SK-N-SH (cell line): ENCODE results near the gene RRM2. TPM values are rescaled to one million over a fixed set of nuclear protein-coding genes. Genes with fewer than 3 reads are reported as not detected.
A peak's percentile ranks its signal among the peaks of the same experiment; 100 is the strongest.

Source experiments
- CTCF ChIA-PET: fragments of 300-600, 350-600 bp; formaldehyde crosslinking; extraction: SDS; loops from one replicate; lab custom pipeline; 2021; lab: Yijun Ruan, JAX
- POLR2A ChIA-PET: fragments of 350-600 bp; sonication (Branson Sonifier 250); formaldehyde crosslinking; extraction: SDS; loops from one replicate; lab custom pipeline; 2020; ENCODE audit warnings: antibody characterized with exemption, inconsistent platforms; lab: Yijun Ruan, JAX
- DNase-seq: peaks from one replicate; pipeline ENCODE4 v3.0.0; 2012
- H2AFZ ChIP-seq: fragments of 200-600 bp; sonication (generic); 2 replicates; pipeline ENCODE4 v1.8.1; 2016; ENCODE audit warnings: antibody characterized with exemption, mild to moderate bottlenecking, low read depth
- H3F3A ChIP-seq: fragments of 200-600 bp; sonication (generic); replicated peaks from 2 replicates; pipeline ENCODE3; 2016; ENCODE audit warnings: antibody characterized with exemption, mild to moderate bottlenecking; ENCODE audit not compliant: insufficient read depth
- H3K27ac ChIP-seq, 2 experiments: fragments of 200-500 bp in 1 of 2; fragments of 200-600 bp in 1 of 2; sonication (Bioruptor generic) in 1 of 2; sonication (generic), shearing (Covaris generic) in 1 of 2; 2 replicates each; pipeline versions ENCODE4 v1.5.1 to v1.6.1; 2014 to 2016; ENCODE audit warnings: low read depth in 2 of 2, inconsistent platforms in 1 of 2, low read length in 1 of 2, mild to moderate bottlenecking in 1 of 2, mixed read lengths in 1 of 2
- H3K27me3 ChIP-seq: fragments of 200-600 bp; sonication (generic), shearing (Covaris generic); 2 replicates; pipeline ENCODE4 v1.6.1; 2016; ENCODE audit warnings: mixed run types; ENCODE audit not compliant: insufficient read depth
- H3K36me3 ChIP-seq, 2 experiments: fragments of 200-500 bp in 1 of 2; fragments of 200-600 bp in 1 of 2; sonication (Bioruptor generic) in 1 of 2; sonication (generic) in 1 of 2; replicated peaks in 1 of 2; 2 replicates each; pipeline versions ENCODE3 to v1.5.1; 2014 to 2016; ENCODE audit warnings: low read length in 1 of 2, mild to moderate bottlenecking in 1 of 2; ENCODE audit not compliant: insufficient read depth in 2 of 2, control insufficient read depth in 1 of 2
- H3K4me1 ChIP-seq, 2 experiments: fragments of 200-500 bp in 1 of 2; fragments of 200-600 bp in 1 of 2; sonication (Bioruptor generic) in 1 of 2; sonication (generic), shearing (Covaris generic) in 1 of 2; 2 replicates each; pipeline versions ENCODE4 v1.5.1 to v1.6.1; 2014 to 2016; ENCODE audit warnings: low read depth in 1 of 2, low read length in 1 of 2, mixed run types in 1 of 2; ENCODE audit not compliant: insufficient read depth in 2 of 2, control insufficient read depth in 1 of 2
- H3K4me2 ChIP-seq: fragments of 200-600 bp; sonication (generic), shearing (Covaris generic); 2 replicates; pipeline ENCODE4 v1.6.1; 2017; ENCODE audit warnings: mixed run types
- H3K4me3 ChIP-seq, 2 experiments: fragments of 200-500 bp in 1 of 2; fragments of 200-600 bp in 1 of 2; sonication (Bioruptor generic) in 1 of 2; sonication (generic), shearing (Covaris generic) in 1 of 2; 2 replicates each; pipeline versions ENCODE4 v1.5.1 to v1.8.1; 2014 to 2016; ENCODE audit warnings: low read depth in 2 of 2, inconsistent platforms in 1 of 2, low read length in 1 of 2, mild to moderate bottlenecking in 1 of 2, mixed read lengths in 1 of 2, moderate library complexity in 1 of 2
- H3K79me2 ChIP-seq: fragments of 200-600 bp; sonication (generic); 2 replicates; pipeline ENCODE4 v1.8.1; 2017; ENCODE audit warnings: mild to moderate bottlenecking; ENCODE audit not compliant: insufficient read depth
- H3K9ac ChIP-seq: fragments of 200-600 bp; sonication (generic); 2 replicates; pipeline ENCODE4 v1.6.1; 2017; ENCODE audit warnings: mixed run types
- H3K9me2 ChIP-seq: fragments of 200-600 bp; sonication (generic); 2 replicates; pipeline ENCODE4 v1.6.1; 2017; ENCODE audit warnings: mixed run types
- H3K9me3 ChIP-seq: fragments of 200-600 bp; sonication (generic); 2 replicates; pipeline ENCODE4 v1.6.1; 2017; ENCODE audit warnings: mixed run types, mild to moderate bottlenecking, moderate library complexity
- H4K20me1 ChIP-seq: fragments of 200-600 bp; sonication (generic); 2 replicates; pipeline ENCODE4 v1.6.1; 2017; ENCODE audit warnings: mild to moderate bottlenecking, mixed run types; ENCODE audit not compliant: insufficient read depth
- CHD2 ChIP-seq: fragments of 150-350 bp; IDR thresholded peaks from 2 replicates; pipeline ENCODE4 v1.6.1; 2018; ENCODE audit warnings: low read length; ENCODE audit not compliant: partially characterized antibody
- EP300 ChIP-seq, 2 experiments: IDR thresholded peaks; 2 replicates each; pipeline versions ENCODE4 v1.4.0 to v1.6.1; 2012; ENCODE audit warnings: borderline replicate concordance in 1 of 2, low read depth in 1 of 2, low read length in 1 of 2
- FOSL2 ChIP-seq: IDR thresholded peaks from 2 replicates; pipeline ENCODE4 v1.4.0; 2012; ENCODE audit warnings: low read depth, mild to moderate bottlenecking, moderate library complexity, borderline replicate concordance
- GATA2 ChIP-seq: sonication (generic); formaldehyde crosslinking; IDR thresholded peaks from 2 replicates; pipeline ENCODE4 v1.5.0; 2020; ENCODE audit warnings: mild to moderate bottlenecking, missing genetic modification reagents
- JUND ChIP-seq: IDR thresholded peaks from 2 replicates; pipeline ENCODE4 v1.4.0; 2012
- MEF2A ChIP-seq: IDR thresholded peaks from 2 replicates; pipeline ENCODE4 v1.4.0; 2012; ENCODE audit warnings: low read depth, borderline replicate concordance
- NFIC ChIP-seq: IDR thresholded peaks from 2 replicates; pipeline ENCODE4 v1.4.0; 2012; ENCODE audit warnings: borderline replicate concordance
- POLR2AphosphoS5 ChIP-seq: IDR thresholded peaks from 2 replicates; pipeline ENCODE4 v1.6.1; 2012; ENCODE audit warnings: low read depth, low read length
- RAD21 ChIP-seq: IDR thresholded peaks from 2 replicates; pipeline ENCODE4 v1.6.1; 2012; ENCODE audit warnings: mild to moderate bottlenecking, low read length
- SIN3A ChIP-seq: IDR thresholded peaks from 2 replicates; pipeline ENCODE4 v1.6.1; 2012; ENCODE audit warnings: low read depth, mild to moderate bottlenecking, low read length, moderate library complexity, borderline replicate concordance
- SMC3 ChIP-seq: IDR thresholded peaks from 2 replicates; pipeline ENCODE4 v1.6.1; 2012; ENCODE audit warnings: low read depth, low read length, improper control_type of control experiment
- TCF12 ChIP-seq: IDR thresholded peaks from 2 replicates; pipeline ENCODE4 v1.4.0; 2012
- TEAD4 ChIP-seq: IDR thresholded peaks from 2 replicates; pipeline ENCODE4 v1.4.0; 2012; ENCODE audit warnings: mild to moderate bottlenecking, borderline replicate concordance; ENCODE audit not compliant: insufficient read depth
- YY1 ChIP-seq: IDR thresholded peaks from 2 replicates; pipeline ENCODE4 v1.4.0; 2012; ENCODE audit warnings: low read depth, mild to moderate bottlenecking
- WGBS: methylation state at CpG from one replicate; pipeline ENCODE4 v1.1.6; 2017; ENCODE audit warnings: low lambda C conversion rate; 5-methylcytosine and 5-hydroxymethylcytosine counted together
- polyA plus RNA-seq, 3 experiments: library from polyadenylated mRNA; depleted of rRNA; stranded (reverse); fragments of >200 nt; gene quantifications; 2 replicates each; pipeline ENCODE4 v1.2.3, GENCODE V29; 2012
- TF ChIP-seq, protein P1 (sequence below): IDR thresholded peaks from 2 replicates; pipeline ENCODE4 v1.4.0; 2012; ENCODE audit warnings: low read depth
- TF ChIP-seq, protein P2 (sequence below): fragments of 150-350 bp; IDR thresholded peaks from 2 replicates; pipeline ENCODE4 v1.6.1; 2017; ENCODE audit warnings: antibody characterized with exemption, low read length, low read depth, borderline replicate concordance

RRM2 gene
- polyA plus RNA-seq, 1 of the 3 experiments (the other 2 are of a cell fraction): 38.9 TPM

DNA sequence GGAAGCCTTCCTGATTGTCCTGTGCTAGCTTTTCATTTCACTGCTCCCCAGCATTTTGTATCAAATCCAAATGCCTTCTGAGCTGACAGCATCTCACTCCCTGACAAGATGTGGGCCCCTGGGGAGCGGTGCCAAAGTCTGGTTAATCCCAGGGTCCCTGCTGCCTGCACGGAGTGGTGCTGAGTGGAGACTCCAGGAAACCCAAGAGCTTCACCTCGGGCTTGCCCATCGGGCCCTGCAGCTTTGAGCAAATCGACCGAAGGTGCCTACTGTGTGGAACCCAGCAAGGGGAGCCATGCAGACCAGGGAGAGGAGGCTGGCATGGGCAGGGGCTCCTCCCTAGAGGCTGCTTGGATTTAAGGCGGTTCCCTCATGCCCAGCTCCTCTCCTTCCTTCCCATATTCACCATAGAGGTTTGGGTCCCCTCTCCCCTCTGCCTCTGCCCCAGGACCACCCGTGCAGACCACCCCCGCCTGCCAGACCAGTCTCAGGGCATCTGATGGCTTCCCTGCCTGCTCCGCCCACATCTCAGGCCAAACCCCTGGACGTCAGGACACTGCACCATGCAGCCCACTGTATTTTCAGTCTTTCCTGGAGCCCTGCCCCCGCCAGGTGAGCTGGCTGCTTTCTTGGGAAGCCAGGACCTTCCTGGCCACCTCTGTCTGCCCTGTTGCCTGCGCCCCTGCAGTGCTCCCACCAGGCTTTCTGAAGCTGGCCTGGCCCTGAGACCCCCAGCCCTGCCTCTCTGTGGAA, 37.8 kb downstream of the RRM2 start:
- Histone ChIP-seq H3K27ac (no peak overlapping the region), H3K4me2 (no peak overlapping the region), H2AFZ (no peak overlapping the region), H3K4me1 (peaks cover 0 to 25% of the 10 kb centered on the region in 2 experiments; a peak in 1 of 4 replicates), H3K9ac (no peak overlapping the region)
- DNase-seq: peak; percentile 38
- TF ChIP-seq SIN3A (no peak), POLR2AphosphoS5 (no peak), FOSL2 (no peak), SMC3 (no peak), GATA2 (CRISPR knock-in tag) (no peak), MEF2A (no peak), YY1 (no peak), TEAD4 (no peak), EP300 (IDR thresholded peaks at IDR 0.05; ENCODE audit: borderline replicate concordance in 1 of 2, low read depth in 1 of 2, low read length in 1 of 2) (no peak), CHD2 (no peak), RAD21 (no peak)
- TF ChIP-seq, all 33 proteins: peak for 0
- Histone ChIP-seq H3K79me2 (no peaks in the 10 kb centered on the region), H3K4me3 (no peak overlapping the region), H3F3A (no peaks in the 10 kb centered on the region), H3K9me3 (no peaks in the 10 kb centered on the region), H3K36me3 (peaks cover 0 to 8% of the 10 kb centered on the region in 2 experiments), H4K20me1 (no peaks in the 10 kb centered on the region), H3K9me2 (no peaks in the 10 kb centered on the region), H3K27me3 (no peaks in the 10 kb centered on the region)
- 96% methylated on average over 10 of the region's 13 CpGs for WGBS
- ChIA-PET CTCF (interaction anchor here (0.7 to 10.4 kb wide), 9 partner anchors 9 to 275 kb away, joined by 3 to 100 read pairs (median 6); no protein-coding TSS in a partner anchor), POLR2A (interaction anchor here (0.6 to 1.2 kb wide), 2 partner anchors 275 to 288 kb away, joined by 3 to 4 read pairs; partner anchors contain the start of gene ODC1)

DNA sequence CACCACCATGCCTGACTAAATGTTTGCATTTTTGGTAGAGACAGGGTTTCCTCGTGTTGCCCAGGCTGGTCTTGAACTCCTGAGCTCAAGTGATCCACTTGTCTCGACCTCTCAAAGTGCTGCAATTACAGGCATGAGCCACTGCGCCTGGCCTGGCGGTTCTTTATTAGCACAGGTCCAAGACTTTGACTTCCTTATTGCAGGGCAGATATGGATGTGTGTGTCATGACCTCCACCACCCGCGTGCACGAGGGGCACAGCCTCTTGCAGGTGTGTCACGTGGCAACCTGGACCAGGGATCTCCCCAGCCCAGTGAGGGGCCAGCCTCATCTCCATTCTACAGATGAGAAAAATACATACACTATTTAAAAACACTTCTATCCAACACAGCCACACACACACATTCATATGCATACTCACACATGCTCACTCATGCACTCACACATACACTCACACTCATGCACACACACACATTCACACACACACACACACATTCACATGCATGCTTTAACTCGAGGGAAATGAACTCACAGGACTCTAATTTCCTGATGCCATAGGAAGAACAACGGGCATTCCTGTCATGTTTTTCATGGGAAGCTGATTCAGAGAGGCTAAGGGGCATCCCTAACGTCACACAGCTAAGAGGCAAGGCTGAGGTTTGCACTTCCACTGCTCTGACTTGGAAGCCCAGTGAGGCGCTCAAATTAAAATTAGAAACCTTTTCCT, 38.8 kb downstream of the RRM2 start:
- Histone ChIP-seq H3K9me3 (no peaks in the 10 kb centered on the region), H3K4me2 (no peak overlapping the region), H3K4me3 (no peak overlapping the region), H3K27me3 (no peaks in the 10 kb centered on the region), H4K20me1 (no peaks in the 10 kb centered on the region), H2AFZ (no peak overlapping the region), H3K9me2 (no peaks in the 10 kb centered on the region), H3K4me1 (peaks cover 0 to 35% of the 10 kb centered on the region in 2 experiments; a peak in 1 of 4 replicates), H3K27ac (no peak overlapping the region), H3K9ac (no peak overlapping the region), H3K36me3 (no peaks in the 10 kb centered on the region), H3K79me2 (no peaks in the 10 kb centered on the region), H3F3A (no peaks in the 10 kb centered on the region)
- DNase-seq: no peak
- WGBS: 85% methylated on average over 11 of the region's 12 CpGs
- ChIA-PET POLR2A (no interaction called here), CTCF (interaction anchor here (0.7 to 10.4 kb wide), 7 partner anchors 9 to 274 kb away, joined by 3 to 100 read pairs (median 4); no protein-coding TSS in a partner anchor)
- TF ChIP-seq, protein P1, sequence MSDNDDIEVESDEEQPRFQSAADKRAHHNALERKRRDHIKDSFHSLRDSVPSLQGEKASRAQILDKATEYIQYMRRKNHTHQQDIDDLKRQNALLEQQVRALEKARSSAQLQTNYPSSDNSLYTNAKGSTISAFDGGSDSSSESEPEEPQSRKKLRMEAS: no peak
- TF ChIP-seq TCF12 (no peak), JUND (no peak), NFIC (no peak)
- TF ChIP-seq, protein P2, sequence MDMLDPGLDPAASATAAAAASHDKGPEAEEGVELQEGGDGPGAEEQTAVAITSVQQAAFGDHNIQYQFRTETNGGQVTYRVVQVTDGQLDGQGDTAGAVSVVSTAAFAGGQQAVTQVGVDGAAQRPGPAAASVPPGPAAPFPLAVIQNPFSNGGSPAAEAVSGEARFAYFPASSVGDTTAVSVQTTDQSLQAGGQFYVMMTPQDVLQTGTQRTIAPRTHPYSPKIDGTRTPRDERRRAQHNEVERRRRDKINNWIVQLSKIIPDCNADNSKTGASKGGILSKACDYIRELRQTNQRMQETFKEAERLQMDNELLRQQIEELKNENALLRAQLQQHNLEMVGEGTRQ: no peak
